Tibial nerve (tissue), 4 donors: ENCODE data around the gene TOMM6. TPM values are rescaled to one million over a fixed set of nuclear protein-coding genes. Genes with fewer than 3 reads are reported as not detected.

ENCODE experiments used
- DNase-seq, 2 donors: peaks; one replicate each; pipeline ENCODE4 v3.0.0-alpha.2; 2019; ENCODE audit warnings: low spot score in 2 of 2
- H3K27ac ChIP-seq, 4 donors: fragments of 200-600 bp; sonication (generic) in 3 of 4; one replicate each; pipeline ENCODE4 v1.5.1; 2017 to 2019; ENCODE audit warnings: mild to moderate bottlenecking in 1 of 4
- H3K27me3 ChIP-seq, 2 donors: fragments of 200-600 bp; sonication (generic) in 1 of 2; one replicate each; pipeline versions ENCODE4 v1.5.1 to v1.6.0; 2017 to 2019
- H3K36me3 ChIP-seq, 3 donors: fragments of 200-600 bp; sonication (generic); one replicate each; pipeline ENCODE4 v1.5.1; 2018 to 2019
- H3K4me1 ChIP-seq, 4 donors: fragments of 200-600 bp; sonication (generic) in 3 of 4; one replicate each; pipeline ENCODE4 v1.5.1; 2017 to 2019
- H3K4me3 ChIP-seq, 4 donors: fragments of 200-600 bp; sonication (generic) in 3 of 4; one replicate each; pipeline ENCODE4 v1.5.1; 2017 to 2019; ENCODE audit warnings: mild to moderate bottlenecking in 1 of 4, moderate library complexity in 1 of 4
- H3K9me3 ChIP-seq, 4 donors: fragments of 200-600 bp; sonication (generic) in 3 of 4; one replicate each; pipeline ENCODE4 v1.5.1; 2017 to 2019
- EP300 ChIP-seq, 2 donors: sonication (generic); formaldehyde crosslinking; IDR thresholded peaks; one replicate each; pipeline ENCODE4 v1.6.1; 2017; ENCODE audit warnings: antibody characterized with exemption in 2 of 2, mild to moderate bottlenecking in 1 of 2
- POLR2A ChIP-seq, 2 donors: fragments of 450-650 bp; IDR thresholded peaks; one replicate each; pipeline ENCODE4 v1.6.1; 2017; ENCODE audit warnings: antibody characterized with exemption in 2 of 2, mild to moderate bottlenecking in 2 of 2, moderate library complexity in 2 of 2
- WGBS, 2 donors: methylation state at CpG; one replicate each; pipeline ENCODE4 v1.1.5; 2018; 5-methylcytosine and 5-hydroxymethylcytosine counted together
- total RNA-seq, 4 donors: library from RNA; depleted of rRNA; stranded (reverse); fragments of >200 nt; gene quantifications; one replicate each; pipeline ENCODE4 v1.1.0, GENCODE V29; 2016
- TF ChIP-seq, protein P1 (sequence below), 5 experiments: fragments of 200-600 bp in 3 of 5; fragments of 450-650 bp in 2 of 5; sonication (generic) in 3 of 5; IDR thresholded peaks; one replicate each; pipeline ENCODE4 v1.5.1; 2016 to 2019; ENCODE audit warnings: antibody characterized with exemption in 5 of 5, mild to moderate bottlenecking in 3 of 5, moderate library complexity in 2 of 5

Gene TOMM6
- total RNA-seq, 4 donors from 2014 or later: 76.1 to 121 (median 99.8) TPM

DNA sequence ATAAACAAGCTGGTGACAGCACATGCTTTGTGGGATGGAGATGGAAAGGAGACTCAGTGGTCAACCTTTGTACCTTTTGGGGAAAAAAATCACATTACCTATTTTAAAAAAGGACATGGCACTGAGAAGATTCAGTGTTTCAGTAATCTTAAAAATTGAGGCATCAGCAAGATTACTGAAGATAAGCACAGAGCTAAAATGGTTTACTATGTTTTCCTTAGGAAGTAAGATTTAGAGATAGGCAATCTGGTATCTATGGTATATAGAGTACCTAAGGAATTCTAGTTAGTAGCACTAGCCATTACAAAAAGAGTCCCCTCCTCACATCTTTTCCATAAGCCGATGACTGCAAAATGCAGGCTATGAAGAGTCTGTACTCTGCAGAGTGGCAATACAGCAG is 35.7 kb downstream of the TOMM6 start:
- no peak overlapping the region for H3K27ac ChIP-seq
- H3K36me3 ChIP-seq: no peaks in the 10 kb centered on the region
- TF ChIP-seq POLR2A (IDR thresholded peaks at IDR 0.05) (no peak), EP300 (IDR thresholded peaks at IDR 0.05) (no peak)
- TF ChIP-seq, protein P1, sequence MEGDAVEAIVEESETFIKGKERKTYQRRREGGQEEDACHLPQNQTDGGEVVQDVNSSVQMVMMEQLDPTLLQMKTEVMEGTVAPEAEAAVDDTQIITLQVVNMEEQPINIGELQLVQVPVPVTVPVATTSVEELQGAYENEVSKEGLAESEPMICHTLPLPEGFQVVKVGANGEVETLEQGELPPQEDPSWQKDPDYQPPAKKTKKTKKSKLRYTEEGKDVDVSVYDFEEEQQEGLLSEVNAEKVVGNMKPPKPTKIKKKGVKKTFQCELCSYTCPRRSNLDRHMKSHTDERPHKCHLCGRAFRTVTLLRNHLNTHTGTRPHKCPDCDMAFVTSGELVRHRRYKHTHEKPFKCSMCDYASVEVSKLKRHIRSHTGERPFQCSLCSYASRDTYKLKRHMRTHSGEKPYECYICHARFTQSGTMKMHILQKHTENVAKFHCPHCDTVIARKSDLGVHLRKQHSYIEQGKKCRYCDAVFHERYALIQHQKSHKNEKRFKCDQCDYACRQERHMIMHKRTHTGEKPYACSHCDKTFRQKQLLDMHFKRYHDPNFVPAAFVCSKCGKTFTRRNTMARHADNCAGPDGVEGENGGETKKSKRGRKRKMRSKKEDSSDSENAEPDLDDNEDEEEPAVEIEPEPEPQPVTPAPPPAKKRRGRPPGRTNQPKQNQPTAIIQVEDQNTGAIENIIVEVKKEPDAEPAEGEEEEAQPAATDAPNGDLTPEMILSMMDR (IDR thresholded peaks at IDR 0.05): no peak
- H3K4me3 ChIP-seq: no peak overlapping the region
- H3K9me3 ChIP-seq: no peaks in the 10 kb centered on the region
- no peak for DNase-seq
- H3K27me3 ChIP-seq: no peaks in the 10 kb centered on the region
- no peaks in the 10 kb centered on the region for H3K4me1 ChIP-seq
- WGBS, 2 donors: 100% methylated on average over 1 of the region's 1 CpG

DNA sequence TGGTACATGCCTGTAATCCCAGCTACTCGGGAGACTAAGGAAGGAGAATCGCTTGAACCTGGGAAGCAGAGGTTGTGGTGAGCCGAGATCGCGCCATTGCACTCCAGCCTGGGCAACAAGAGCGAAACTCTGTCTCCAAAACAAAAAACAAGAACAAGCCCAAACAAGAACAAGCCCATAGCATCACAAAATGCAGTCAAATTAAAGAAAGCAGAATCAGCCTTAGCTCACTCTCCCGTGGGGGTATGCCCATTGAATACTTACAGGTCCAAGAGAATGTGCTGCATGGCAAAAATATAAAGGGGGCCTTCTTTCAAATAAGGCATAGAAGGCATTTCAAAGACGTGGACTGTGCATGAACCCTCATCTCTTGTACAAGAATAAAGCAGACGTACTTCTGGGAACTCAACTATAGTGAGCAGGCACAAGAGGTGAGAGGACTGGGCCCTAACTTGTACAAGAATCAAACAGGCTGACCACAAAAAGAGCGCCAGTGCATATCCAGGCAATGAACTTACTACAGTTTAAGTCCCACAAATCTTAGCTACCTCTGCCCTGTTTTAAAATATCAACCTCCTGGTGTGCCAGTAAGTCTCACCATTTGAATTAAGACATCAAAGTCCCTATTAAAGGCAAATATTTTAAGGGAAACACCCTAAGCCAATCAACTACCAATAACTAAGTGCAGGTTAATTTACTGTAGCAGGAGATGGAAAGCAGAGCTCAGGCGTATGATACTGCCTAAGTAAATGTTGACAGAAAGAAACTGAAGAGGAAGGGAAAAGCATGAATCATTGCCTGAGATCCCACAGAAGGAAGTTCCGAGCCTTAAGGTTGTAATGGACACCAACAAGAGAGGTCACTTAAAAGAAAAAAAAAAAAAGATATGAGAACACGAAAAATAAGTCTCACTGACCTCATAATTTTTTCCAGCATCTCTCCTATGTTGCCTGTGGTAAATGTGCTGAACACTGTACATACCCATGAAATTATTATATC is 37.4 kb downstream of the TOMM6 start:
- H3K27ac ChIP-seq: no peak overlapping the region
- WGBS, 2 donors: 80% methylated on average over 13 of the region's 13 CpGs
- TF ChIP-seq POLR2A (IDR thresholded peaks at IDR 0.05) (no peak), EP300 (IDR thresholded peaks at IDR 0.05) (no peak)
- TF ChIP-seq, protein P1 (IDR thresholded peaks at IDR 0.05): no peak

DNA sequence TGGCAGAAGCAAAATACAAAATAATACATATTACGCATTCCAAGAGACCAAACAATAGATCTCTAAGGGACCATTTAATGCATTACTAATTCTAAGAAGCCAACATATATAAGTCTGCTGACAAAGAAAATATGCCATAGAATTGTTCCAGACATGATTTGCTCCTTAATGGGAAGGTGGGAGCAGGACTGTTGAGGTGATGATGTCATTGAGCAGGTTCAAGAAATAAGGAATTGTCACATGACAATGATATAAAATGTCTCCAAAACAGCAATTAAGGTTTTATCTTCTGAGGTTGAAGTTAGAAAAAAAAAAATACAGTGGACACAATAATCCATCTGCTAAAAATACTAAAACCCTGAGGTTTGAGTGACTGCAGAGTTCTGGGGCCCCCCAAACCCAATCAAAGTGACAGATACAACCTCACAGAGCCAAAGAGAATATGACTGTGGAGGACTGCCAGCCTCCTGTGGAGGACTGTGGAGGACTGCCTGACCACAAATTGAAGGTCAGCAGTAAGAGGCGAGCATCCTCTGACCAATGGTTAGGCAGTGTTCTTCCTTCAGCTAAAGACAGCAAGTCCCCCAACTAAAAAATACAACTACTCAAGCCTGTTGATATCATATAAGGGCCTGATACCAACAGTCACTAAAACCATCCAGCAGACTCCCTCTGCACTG is 39.0 kb downstream of the TOMM6 start:
- Histone ChIP-seq H3K27me3 (no peaks in the 10 kb centered on the region), H3K36me3 (no peaks in the 10 kb centered on the region), H3K4me3 (no peak overlapping the region), H3K9me3 (no peaks in the 10 kb centered on the region), H3K27ac (no peak overlapping the region), H3K4me1 (no peaks in the 10 kb centered on the region)
- DNase-seq: no peak
- 88 to 100% methylated on average over 2 of the region's 2 CpGs for WGBS, 2 donors
- TF ChIP-seq POLR2A (IDR thresholded peaks at IDR 0.05): no peak
- TF ChIP-seq, protein P1 (IDR thresholded peaks at IDR 0.05): no peak
- no peak for TF ChIP-seq EP300 (IDR thresholded peaks at IDR 0.05)

More for the DNA sequence above, 37.4 kb downstream of the TOMM6 start:
- Histone ChIP-seq H3K9me3 (no peaks in the 10 kb centered on the region), H3K36me3 (no peaks in the 10 kb centered on the region), H3K27me3 (no peaks in the 10 kb centered on the region), H3K4me1 (no peaks in the 10 kb centered on the region), H3K4me3 (no peak overlapping the region)
- DNase-seq: no peak

DNA sequence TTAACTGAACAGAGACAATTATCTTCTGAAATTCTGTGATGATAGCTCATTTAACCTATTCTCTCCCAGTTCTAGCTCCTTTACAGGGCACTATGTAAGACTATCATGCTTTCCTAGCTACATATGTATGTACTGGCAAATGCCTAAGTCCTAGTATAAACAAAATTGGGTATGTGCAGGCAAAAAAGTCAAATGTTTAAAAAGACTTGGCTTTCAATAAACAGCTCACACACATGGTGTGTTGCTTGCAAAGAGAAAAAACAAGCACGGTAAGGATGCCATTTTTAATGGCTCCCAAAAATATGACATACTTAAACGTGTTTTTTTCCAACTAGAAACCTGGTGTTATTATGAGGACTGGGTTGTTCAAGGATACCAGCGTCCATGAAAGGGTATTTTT is 44.8 kb downstream of the TOMM6 start:
- DNase-seq: no peak
- Histone ChIP-seq H3K4me3 (no peak overlapping the region), H3K27me3 (no peaks in the 10 kb centered on the region)

More for the DNA sequence above, 44.8 kb downstream of the TOMM6 start:
- TF ChIP-seq POLR2A (IDR thresholded peaks at IDR 0.05): no peak
- TF ChIP-seq EP300 (IDR thresholded peaks at IDR 0.05): no peak
- TF ChIP-seq, protein P1 (IDR thresholded peaks at IDR 0.05): no peak
- no peaks in the 10 kb centered on the region for H3K4me1 ChIP-seq
- no peaks in the 10 kb centered on the region for H3K9me3 ChIP-seq
- no peaks in the 10 kb centered on the region for H3K36me3 ChIP-seq
- H3K27ac ChIP-seq: no peak overlapping the region
- WGBS, 2 donors: 90% methylated on average over 3 of the region's 3 CpGs
